ENCODE data around the gene MFNG.
"Not testable (repeated sequence)": the region's sequence is repeated elsewhere in the genome, so short reads cannot be mapped to it uniquely, and the experiment has no call there.

MFNG gene

DNA sequence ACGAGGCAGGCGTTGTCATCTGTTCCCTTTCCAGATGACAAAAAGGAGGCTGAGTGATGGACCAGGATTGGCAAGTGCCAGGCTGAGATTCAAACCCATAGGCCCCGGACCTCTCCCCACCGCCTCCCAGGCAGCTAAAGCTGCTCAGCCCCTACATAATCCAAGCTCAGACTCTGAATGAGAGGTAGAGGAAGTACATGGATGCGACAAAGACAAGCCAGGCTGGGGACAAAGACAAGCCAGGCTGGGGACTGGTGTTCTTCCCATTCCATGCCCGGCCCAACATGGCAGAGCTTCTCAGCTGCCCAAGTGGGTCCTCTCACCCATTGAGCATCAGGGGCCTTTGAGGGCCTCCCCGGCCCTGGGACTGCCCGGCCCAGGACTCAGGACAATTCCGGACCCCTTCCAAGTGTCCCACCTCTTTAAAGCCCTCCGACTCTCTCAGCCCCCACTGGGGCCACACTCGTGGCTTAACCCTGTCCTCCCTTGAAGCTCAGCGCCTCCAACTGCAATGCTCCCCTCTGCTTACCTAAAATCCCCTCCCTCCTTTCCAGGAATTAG, 4.8 kb downstream of the MFNG start:
- DNase-seq: no peak
- TF ChIP-seq GATA1 (IDR thresholded peaks at IDR 0.05; ENCODE audit: low read depth, low read length) (no peak), POLR2A (IDR thresholded peaks at IDR 0.05; ENCODE audit: low read length) (no peak)

DNA sequence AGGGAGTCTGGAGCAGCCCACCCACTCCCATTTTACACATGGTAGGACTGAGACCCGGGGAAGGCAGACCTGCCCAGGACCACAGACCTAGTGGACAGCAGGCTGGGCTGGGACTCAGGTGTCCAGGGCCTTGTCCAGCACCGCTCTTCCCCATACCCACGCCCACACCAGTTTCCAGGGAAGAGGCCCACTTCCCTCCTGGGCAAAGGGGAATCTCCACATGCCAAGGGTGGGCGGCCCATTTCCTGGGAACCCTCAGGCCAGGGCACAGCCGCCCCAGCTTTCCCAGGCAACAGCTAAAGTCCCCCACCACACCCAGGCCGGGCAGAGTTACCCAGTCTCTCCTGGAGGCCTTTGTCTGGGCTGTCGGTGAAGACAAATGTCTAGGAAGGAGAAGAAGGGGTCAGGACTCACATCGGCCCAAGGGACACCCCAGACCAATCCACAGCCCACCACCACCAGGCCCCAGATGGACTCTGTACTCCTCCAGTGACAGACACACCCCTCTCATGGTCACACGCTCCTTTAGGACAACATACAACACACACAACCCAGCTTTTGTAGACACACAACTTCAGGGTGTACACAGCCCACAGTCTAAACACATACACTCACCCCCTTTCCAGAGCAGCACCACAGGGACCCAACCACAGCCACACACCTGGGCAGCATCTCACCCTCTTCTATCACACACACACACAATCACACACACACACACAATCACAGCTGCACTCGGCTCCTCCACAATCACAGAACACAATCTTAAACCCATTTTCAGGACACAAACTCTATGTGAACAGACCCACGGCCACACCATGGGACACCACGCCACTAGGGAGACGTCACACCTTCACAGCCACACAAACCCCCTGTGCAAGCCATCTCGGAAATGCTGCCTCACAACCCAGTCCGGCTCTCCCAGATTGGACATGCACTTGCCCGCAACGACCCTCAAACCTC, 5.5 kb downstream of the MFNG start:
- TF ChIP-seq GATA1 (IDR thresholded peaks at IDR 0.05; ENCODE audit: low read depth, low read length): no peak
- TF ChIP-seq POLR2A (IDR thresholded peaks at IDR 0.05; ENCODE audit: low read length): no peak
- no peak for DNase-seq

DNA sequence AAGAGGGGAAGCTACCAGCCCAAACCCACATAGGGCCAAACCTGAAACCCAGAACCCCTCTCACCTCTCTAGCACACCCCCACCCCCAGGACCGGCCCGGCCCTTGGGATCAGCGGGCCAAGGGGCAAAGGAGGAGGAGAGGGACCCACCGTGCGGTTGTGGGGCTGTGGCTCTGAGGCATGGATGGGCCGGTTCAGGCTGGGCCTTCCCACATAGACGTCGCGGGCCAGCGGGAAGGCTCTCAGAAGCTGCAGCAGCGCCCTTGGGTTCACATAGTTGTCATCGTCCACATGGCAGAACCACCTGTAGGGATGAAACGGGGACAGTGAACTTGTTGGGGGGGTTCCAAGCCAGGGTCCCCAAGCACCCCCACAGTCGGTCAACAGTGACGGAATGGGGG, 7.0 kb downstream of the MFNG start:
- TF ChIP-seq POLR2A (IDR thresholded peaks at IDR 0.05; ENCODE audit: low read length) (no peak), GATA1 (IDR thresholded peaks at IDR 0.05; ENCODE audit: low read depth, low read length) (no peak)
- DNase-seq: no peak

DNA sequence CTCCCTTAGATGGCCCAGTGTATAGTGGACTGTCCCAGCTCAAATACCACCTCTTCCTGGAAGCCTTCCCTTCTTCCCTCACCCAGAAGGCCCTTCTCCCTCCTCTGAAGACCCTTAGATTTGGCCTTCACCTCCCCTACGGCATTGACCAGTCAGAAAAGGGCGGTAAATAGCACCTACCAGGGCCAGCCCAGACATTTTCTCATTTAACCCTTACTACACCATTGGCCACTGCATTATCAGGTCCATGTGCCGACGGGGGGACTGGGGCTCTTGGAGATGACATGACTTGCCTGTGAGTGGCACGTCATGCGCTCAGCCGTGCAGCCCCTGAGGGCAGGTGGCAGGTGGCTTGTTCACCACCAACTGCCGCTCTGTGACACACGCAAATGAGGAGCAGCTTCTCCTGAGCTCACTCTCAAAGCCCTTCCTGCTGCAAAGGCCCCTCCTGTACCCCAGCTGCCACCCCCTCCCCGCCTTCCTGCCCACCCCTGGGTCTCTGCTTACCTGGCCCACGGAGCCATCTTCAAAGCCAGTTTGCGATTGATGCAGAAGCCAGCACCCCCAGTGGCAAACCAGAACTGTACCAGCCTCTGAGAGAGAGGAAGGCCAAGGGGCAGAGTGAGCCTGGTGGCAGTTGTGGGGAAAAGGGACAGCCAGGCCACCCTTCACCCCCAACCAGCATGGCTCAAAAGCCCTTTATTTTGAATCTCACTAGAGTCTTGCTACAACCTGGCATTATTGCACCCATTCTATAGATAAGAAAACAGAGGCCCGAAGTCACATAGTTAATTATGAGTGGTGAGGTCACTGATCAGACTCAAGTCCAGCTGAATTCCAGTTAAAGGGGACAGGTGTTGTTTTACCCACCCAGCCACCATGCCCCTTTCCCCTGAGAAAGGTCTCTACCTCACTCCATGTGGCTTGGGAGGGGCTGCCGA, 9.5 kb downstream of the MFNG start:
- TF ChIP-seq GATA1 (IDR thresholded peaks at IDR 0.05; ENCODE audit: low read depth, low read length): no peak
- TF ChIP-seq POLR2A (IDR thresholded peaks at IDR 0.05; ENCODE audit: low read length): no peak
- no peak for DNase-seq

DNA sequence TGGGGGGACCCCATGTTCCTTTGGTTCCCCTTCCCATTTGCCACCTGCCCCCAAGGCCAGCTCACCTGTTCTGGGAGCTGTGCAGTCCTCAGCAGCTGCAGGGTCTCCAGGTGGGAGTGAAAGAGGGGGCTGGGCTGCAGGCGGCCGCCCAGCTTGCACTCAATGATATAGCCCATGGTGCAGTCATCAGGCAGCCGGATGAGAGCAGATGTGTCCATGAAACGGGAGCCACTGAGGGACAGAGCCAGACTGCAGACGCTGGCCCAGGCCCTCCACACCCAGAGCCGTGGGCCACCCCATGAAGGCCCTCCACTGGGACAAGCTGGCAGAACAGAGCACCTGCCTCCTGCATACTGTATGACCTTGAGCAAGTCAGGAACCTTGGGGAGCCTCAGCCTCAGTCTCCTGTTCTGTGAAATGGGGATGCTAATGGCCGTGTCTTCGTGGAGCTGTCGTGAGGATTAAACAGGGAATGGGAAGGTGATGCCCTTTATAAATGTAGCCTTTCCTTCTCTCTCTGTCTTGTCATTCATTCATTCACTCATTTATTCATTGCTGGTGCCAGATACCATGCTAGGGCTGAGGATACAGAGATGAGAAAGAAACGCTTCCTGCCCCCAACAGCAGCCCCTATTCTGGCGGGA, 11.6 kb downstream of the MFNG start:
- no peak for DNase-seq
- TF ChIP-seq GATA1 (IDR thresholded peaks at IDR 0.05; ENCODE audit: low read depth, low read length) (no peak), POLR2A (IDR thresholded peaks at IDR 0.05; ENCODE audit: low read length) (no peak)

DNA sequence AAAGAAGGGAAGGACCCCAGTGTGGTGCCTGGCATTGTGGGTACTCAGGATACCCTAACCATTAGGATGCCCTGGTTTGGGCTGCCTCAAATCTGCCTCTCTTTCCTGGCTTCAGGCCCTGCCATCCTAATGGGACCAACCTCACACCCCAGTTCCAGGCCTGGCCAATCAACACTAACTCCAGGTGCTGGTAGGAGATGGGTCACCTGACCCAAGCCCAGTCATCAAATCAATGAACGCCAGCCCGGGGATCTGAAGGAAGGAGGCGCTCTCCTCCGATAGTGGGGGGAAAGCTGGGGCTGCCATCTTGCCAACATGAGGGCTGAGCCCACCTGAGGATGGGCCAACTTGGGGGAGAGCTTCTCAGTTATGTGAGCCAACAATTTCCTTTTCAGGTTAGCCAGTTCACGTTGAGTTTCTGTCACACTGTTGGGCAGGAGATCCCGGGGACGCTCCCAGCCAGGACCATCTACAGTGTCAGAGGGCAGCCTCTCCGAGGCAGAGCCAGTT, 12.7 kb downstream of the MFNG start:
- no peak for DNase-seq
- no peak for TF ChIP-seq GATA1 (IDR thresholded peaks at IDR 0.05; ENCODE audit: low read depth, low read length)
- no peak for TF ChIP-seq POLR2A (IDR thresholded peaks at IDR 0.05; ENCODE audit: low read length)

DNA sequence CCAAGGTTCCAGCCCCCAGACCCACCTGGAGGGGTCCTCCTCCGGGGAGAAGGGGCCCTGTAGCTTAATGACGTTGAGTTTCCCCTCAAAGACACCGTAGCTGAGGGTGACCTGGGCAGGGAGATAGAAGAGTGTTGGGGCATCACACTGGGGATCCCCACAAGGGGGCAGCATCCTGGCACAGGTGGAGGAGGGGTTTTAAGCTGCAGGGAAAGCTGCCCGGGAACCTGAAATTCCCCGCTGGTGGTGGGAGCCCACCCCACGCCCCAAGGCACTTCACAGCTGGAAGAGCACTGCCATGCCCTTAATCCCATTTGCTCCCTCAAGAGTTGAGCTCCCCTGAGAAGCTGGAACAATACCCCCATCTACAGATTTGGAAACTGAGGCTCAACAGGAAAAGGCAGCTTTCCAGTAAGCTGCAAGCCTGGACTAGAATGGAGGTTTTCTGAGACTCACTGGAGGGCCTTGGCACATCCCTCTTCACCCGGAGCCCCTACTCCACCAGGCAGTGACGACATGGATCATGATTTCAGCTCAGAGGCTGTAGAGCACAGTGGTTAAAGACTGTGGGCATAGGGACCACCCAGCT, 13.7 kb downstream of the MFNG start:
- DNase-seq: peak; percentile 17 to 26
- no peak for TF ChIP-seq POLR2A (IDR thresholded peaks at IDR 0.05; ENCODE audit: low read length)
- TF ChIP-seq GATA1 (IDR thresholded peaks at IDR 0.05; ENCODE audit: low read depth, low read length): no peak

DNA sequence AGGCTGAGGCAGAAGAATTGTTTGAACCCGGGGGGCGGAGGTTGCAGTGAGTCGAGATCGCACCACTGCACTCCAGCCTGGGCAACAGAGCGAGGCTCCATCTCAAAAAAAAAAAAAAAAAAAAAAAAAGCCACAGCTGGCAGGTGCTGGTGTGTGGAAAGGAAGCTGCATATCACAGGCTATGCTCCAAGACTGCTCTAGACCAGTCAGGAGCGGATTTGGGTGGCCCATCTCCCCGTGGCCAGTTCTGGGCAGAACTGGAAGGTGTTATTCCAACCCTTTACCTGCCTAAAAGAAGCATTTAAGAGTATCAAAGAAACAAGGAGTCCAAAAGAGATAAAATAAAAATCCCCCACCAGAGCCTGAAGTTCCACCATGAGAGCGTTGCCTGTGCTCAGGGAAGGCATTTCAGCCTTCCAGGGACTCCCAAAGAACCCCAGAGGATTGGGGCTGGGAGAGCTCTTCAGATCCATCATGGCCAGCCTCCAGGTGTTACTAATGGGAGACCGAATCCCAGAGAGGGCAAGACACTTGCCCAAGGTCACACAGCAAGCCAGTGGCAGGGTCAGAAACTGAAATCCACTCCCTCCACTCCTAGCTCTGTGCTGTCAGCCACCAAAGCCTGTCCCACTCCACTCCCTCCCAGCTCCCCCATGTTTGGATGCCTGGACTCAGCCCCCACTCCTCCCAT, 14.3 kb downstream of the MFNG start:
- no peak for DNase-seq

DNA sequence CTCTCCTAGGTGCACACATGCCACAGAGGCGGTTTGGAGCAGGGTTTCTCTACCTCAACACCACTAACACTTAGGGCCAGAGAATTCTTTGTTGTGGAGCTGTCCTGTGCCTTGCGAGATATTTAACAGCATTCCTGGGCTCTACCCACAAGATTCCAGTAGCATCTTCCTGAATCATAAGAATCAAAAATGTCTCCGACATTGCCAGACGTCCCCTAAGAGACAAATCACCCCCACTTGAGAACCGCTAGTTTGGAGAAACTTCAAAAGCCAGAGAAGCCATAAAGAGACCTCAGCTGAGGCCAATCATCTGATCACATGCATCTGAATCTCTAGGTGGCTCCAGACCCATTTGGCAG, 16.1 kb downstream of the MFNG start:
- TF ChIP-seq GATA1 (IDR thresholded peaks at IDR 0.05; ENCODE audit: low read depth, low read length) (no peak), POLR2A (IDR thresholded peaks at IDR 0.05; ENCODE audit: low read length) (no peak)
- no peak for DNase-seq

More for the DNA sequence above, 14.3 kb downstream of the MFNG start:
- TF ChIP-seq GATA1 (IDR thresholded peaks at IDR 0.05; ENCODE audit: low read depth, low read length) (no peak), POLR2A (IDR thresholded peaks at IDR 0.05; ENCODE audit: low read length) (no peak)

DNA sequence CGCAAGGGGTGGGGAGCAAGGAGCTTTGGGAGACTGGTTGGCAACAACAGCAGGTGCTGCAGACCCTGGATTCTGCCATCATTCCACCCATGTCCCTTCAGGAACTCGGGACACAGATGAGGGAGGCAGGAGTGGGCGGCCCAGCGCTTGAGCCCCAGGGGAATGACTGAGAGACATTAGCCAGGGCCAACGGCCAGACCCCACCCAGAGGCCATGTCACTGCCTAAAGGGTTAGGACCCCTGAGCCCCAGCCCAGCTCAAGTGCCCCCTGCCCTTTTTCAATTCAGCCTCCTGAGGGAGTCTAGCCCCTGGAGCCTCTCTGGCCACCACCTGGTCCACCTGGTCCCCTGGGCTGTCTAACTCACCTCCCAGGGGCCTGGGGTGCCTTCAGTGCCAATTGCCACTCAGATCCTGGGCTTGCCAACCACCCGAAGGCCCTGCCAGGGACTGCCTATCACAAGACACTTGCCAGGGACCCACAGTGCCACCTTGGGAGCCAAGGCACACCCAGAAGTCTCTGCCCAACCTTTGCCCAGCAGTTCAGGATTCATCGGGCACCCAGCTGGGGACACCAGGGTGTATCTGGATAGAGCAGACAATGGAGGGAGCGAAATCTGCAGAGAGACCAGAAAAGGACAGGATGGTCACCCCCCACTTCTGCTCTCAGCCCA, 16.6 kb downstream of the MFNG start:
- no peak for DNase-seq
- TF ChIP-seq GATA1 (IDR thresholded peaks at IDR 0.05; ENCODE audit: low read depth, low read length) (no peak), POLR2A (IDR thresholded peaks at IDR 0.05; ENCODE audit: low read length) (no peak)

DNA sequence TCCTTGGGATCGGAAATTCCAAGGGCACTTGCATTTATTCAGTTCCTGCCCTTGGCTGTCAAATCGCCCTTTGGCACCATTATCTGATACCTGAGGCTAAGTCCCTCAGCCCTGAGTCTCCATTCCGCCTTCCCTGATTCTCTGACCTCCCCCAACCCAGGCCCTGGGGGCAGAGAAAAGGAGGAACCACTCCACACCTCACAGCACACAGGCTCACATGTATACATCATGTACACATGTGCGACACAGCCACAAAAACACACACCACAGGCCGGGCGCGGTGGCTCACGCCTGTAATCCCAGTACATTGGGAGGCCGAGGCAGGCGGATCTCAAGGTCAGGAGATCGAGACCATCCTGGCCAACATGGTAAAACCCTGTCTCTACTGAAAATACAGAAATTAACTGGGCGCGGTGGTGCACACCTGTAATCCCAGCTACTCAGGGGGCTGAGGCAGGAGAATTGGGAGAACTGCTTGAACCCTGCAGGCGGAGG, 17.9 kb downstream of the MFNG start:
- not testable (repeated sequence) for DNase-seq

DNA sequence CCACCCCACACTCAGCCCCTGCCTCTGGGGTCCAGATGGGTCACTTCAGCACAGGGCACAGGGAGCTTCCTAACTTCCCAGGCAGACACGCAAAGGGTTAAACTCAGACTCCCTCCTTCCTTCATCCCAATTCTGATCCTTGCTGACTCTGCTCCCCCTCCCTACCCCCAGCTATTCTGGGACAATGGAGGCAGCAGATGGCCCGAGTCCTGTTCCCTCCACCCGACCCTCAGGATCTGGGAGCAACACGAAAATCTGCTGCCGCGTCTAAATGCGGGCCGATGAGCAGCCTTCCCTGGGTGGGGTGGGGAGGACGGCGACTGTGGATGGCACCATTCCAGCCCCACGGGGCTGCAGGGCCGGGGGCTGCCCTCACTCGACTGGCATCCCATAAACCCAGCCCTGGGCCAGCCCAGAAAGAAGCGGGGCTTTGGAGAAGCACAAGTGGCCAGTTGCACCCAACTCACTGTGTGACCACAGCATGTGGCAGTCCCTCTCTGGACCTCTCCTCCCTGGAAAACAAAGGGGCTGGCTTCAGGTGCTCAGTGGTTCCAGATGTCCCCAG, 18.7 kb downstream of the MFNG start:
- no peak for DNase-seq

More for the DNA sequence above, 18.7 kb downstream of the MFNG start:
- TF ChIP-seq POLR2A (IDR thresholded peaks at IDR 0.05; ENCODE audit: low read length) (no peak), GATA1 (IDR thresholded peaks at IDR 0.05; ENCODE audit: low read depth, low read length) (no peak)
